ENCODE measurements around the gene ME1.
A peak's percentile ranks its signal among the peaks of the same experiment; 100 is the strongest.
"Not testable (repeated sequence)": the region's sequence is repeated elsewhere in the genome, so short reads cannot be mapped to it uniquely, and the experiment has no call there.

ME1 gene

DNA sequence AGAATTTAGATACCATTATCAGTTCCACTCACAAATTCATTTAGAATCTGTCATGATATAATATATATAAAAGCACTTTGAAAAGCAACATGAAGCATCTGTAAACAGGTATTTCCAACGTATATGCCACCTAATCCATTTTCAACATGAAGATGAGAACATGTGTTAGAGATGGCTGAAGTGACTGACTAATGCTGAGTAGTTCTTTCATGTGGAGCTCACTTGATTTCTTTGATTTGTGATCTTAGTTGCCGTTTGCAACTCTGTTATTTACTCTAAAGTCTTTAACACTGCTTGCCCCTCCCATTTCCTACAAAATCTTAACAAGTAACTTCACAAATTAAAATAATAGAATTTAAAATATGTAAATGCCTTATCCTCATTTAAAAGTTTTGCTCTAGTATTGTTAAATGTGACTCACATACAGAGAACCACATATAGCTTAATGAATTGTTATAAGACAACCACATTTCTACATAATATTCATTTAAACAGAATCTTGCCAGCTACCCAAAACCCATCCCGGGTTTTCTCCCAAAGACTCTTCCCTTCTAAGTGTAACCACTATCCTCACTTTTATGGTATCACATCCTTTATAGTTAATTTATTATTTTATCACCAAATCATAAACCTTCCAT is 78.3 kb downstream of the ME1 start:
- H3K9me2 ChIP-seq (replicated peaks; ENCODE audit: low read depth, low read length): no peaks in the 10 kb centered on the region
- no peaks in the 10 kb centered on the region for H3K9me3 ChIP-seq (ENCODE audit: insufficient read depth, low read depth, low read length)
- H4K20me1 ChIP-seq (ENCODE audit: insufficient read depth, low read length, poor library complexity, severe bottlenecking): no peaks in the 10 kb centered on the region
- no peak overlapping the region for H2AFZ ChIP-seq (ENCODE audit: low read length)
- H3K4me2 ChIP-seq (ENCODE audit: low read depth, low read length, poor library complexity, severe bottlenecking): no peak overlapping the region
- no peaks in the 10 kb centered on the region for H3K27me3 ChIP-seq (ENCODE audit: insufficient read depth, low read length, poor library complexity, severe bottlenecking)
- H3K4me3 ChIP-seq (ENCODE audit: low read length, poor library complexity, severe bottlenecking): no peak overlapping the region
- no peaks in the 10 kb centered on the region for H3K4me1 ChIP-seq (ENCODE audit: insufficient read depth, low read length, poor library complexity, severe bottlenecking)
- TF ChIP-seq, protein P1, sequence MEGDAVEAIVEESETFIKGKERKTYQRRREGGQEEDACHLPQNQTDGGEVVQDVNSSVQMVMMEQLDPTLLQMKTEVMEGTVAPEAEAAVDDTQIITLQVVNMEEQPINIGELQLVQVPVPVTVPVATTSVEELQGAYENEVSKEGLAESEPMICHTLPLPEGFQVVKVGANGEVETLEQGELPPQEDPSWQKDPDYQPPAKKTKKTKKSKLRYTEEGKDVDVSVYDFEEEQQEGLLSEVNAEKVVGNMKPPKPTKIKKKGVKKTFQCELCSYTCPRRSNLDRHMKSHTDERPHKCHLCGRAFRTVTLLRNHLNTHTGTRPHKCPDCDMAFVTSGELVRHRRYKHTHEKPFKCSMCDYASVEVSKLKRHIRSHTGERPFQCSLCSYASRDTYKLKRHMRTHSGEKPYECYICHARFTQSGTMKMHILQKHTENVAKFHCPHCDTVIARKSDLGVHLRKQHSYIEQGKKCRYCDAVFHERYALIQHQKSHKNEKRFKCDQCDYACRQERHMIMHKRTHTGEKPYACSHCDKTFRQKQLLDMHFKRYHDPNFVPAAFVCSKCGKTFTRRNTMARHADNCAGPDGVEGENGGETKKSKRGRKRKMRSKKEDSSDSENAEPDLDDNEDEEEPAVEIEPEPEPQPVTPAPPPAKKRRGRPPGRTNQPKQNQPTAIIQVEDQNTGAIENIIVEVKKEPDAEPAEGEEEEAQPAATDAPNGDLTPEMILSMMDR (conservative IDR thresholded peaks at IDR 0.05; ENCODE audit: low read length): no peak
- TF ChIP-seq EZH2phosphoT487 (IDR thresholded peaks at IDR 0.05; ENCODE audit: borderline replicate concordance): no peak
- H3F3A ChIP-seq (ENCODE audit: low read depth): no peaks in the 10 kb centered on the region
- H3K36me3 ChIP-seq (ENCODE audit: insufficient read depth, low read length): no peaks in the 10 kb centered on the region
- no peak overlapping the region for H3K9ac ChIP-seq (ENCODE audit: low read depth, low read length, poor library complexity, severe bottlenecking)
- H3K79me2 ChIP-seq (ENCODE audit: insufficient read depth, low read length): no peaks in the 10 kb centered on the region

DNA sequence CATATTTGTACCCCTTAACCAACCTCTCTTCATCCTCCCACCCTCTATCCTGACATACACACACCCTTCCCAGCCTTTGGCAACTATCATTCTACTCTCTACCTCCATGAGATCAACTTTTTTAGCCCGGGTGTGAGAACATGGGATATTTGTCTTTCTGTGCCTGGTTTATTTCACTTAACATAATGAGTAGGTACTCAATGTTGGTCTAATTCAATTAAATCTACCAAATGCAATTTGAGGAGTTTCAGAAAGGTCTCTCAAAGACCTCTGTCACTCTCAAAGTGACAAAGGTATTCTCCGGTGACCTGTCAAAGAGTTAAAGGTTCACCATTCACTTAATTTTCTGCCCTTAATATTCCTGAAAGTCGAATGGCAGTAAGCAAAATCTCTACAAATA is 87.7 kb downstream of the ME1 start:
- Histone ChIP-seq H4K20me1 (ENCODE audit: insufficient read depth, low read length, poor library complexity, severe bottlenecking) (no peaks in the 10 kb centered on the region), H3F3A (ENCODE audit: low read depth) (no peaks in the 10 kb centered on the region), H3K4me2 (ENCODE audit: low read depth, low read length, poor library complexity, severe bottlenecking) (no peak overlapping the region), H3K9me3 (ENCODE audit: insufficient read depth, low read depth, low read length) (no peaks in the 10 kb centered on the region), H3K4me1 (ENCODE audit: insufficient read depth, low read length, poor library complexity, severe bottlenecking) (no peaks in the 10 kb centered on the region), H3K9me2 (replicated peaks; ENCODE audit: low read depth, low read length) (no peaks in the 10 kb centered on the region), H3K27me3 (ENCODE audit: insufficient read depth, low read length, poor library complexity, severe bottlenecking) (no peaks in the 10 kb centered on the region), H3K4me3 (ENCODE audit: low read length, poor library complexity, severe bottlenecking) (no peak overlapping the region), H2AFZ (ENCODE audit: low read length) (no peak overlapping the region), H3K36me3 (ENCODE audit: insufficient read depth, low read length) (no peaks in the 10 kb centered on the region), H3K9ac (ENCODE audit: low read depth, low read length, poor library complexity, severe bottlenecking) (no peak overlapping the region), H3K79me2 (ENCODE audit: insufficient read depth, low read length) (no peaks in the 10 kb centered on the region)
- TF ChIP-seq EZH2phosphoT487 (IDR thresholded peaks at IDR 0.05; ENCODE audit: borderline replicate concordance): no peak
- TF ChIP-seq, protein P1 (conservative IDR thresholded peaks at IDR 0.05; ENCODE audit: low read length): no peak

DNA sequence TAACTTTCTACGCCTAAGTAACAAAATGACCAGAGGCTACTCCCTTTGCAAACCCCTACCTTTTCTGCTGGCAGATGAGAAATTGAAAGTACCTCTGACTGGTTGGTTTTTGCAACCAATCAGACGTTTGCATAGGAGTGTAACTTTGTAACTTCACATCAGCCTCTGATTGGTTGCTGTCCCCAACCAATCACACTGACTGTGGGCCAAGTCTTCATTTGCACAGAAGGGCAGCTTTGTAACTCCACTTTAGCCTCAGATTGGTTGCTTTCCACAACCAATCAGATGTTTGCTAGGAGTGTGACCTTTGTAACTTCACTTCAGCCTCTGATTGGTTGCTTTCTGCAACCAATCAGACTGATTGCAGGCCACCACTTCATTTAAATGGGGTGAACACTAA is 89.1 kb downstream of the ME1 start:
- H3K4me3 ChIP-seq (ENCODE audit: low read length, poor library complexity, severe bottlenecking): no peak overlapping the region
- no peak overlapping the region for H3K9ac ChIP-seq (ENCODE audit: low read depth, low read length, poor library complexity, severe bottlenecking)
- 0 out of 2 replicates have a peak overlapping the region, but pooled peaks have one; percentile 39 for H2AFZ ChIP-seq (ENCODE audit: low read length)
- H3K79me2 ChIP-seq (ENCODE audit: insufficient read depth, low read length): no peaks in the 10 kb centered on the region
- H3K27me3 ChIP-seq (ENCODE audit: insufficient read depth, low read length, poor library complexity, severe bottlenecking): no peaks in the 10 kb centered on the region
- no peaks in the 10 kb centered on the region for H3K9me2 ChIP-seq (replicated peaks; ENCODE audit: low read depth, low read length)
- TF ChIP-seq EZH2phosphoT487 (IDR thresholded peaks at IDR 0.05; ENCODE audit: borderline replicate concordance): no peak
- TF ChIP-seq, protein P1 (conservative IDR thresholded peaks at IDR 0.05; ENCODE audit: low read length): no peak
- no peaks in the 10 kb centered on the region for H4K20me1 ChIP-seq (ENCODE audit: insufficient read depth, low read length, poor library complexity, severe bottlenecking)
- no peaks in the 10 kb centered on the region for H3K4me1 ChIP-seq (ENCODE audit: insufficient read depth, low read length, poor library complexity, severe bottlenecking)
- no peaks in the 10 kb centered on the region for H3K9me3 ChIP-seq (ENCODE audit: insufficient read depth, low read depth, low read length)
- no peaks in the 10 kb centered on the region for H3K36me3 ChIP-seq (ENCODE audit: insufficient read depth, low read length)
- H3K4me2 ChIP-seq (ENCODE audit: low read depth, low read length, poor library complexity, severe bottlenecking): peak overlapping the region; percentile 40
- no peaks in the 10 kb centered on the region for H3F3A ChIP-seq (ENCODE audit: low read depth)

DNA sequence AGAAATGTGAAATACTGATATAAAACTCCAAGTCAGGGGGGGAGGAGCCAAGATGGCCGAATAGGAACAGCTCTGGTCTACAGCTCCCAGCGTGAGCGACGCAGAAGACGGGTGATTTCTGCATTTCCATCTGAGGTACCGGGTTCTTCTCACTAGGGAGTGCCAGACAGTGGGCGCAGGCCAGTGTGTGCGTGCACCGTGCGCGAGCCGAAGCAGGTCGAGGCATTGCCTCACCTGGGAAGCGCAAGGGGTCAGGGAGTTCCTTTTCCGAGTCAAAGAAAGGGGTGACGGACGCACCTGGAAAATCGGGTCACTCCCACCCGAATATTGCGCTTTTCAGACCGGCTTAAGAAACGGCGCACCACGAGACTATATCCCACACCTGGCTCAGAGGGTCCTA is 96.9 kb downstream of the ME1 start:
- H3K4me1 ChIP-seq (ENCODE audit: insufficient read depth, low read length, poor library complexity, severe bottlenecking); H3F3A ChIP-seq (ENCODE audit: low read depth); H3K9me3 ChIP-seq (ENCODE audit: insufficient read depth, low read depth, low read length): not testable (repeated sequence)

More for the DNA sequence above, 96.9 kb downstream of the ME1 start:
- H3K36me3 ChIP-seq (ENCODE audit: insufficient read depth, low read length); H3K79me2 ChIP-seq (ENCODE audit: insufficient read depth, low read length); H3K9me2 ChIP-seq (replicated peaks; ENCODE audit: low read depth, low read length); H4K20me1 ChIP-seq (ENCODE audit: insufficient read depth, low read length, poor library complexity, severe bottlenecking); H3K9ac ChIP-seq (ENCODE audit: low read depth, low read length, poor library complexity, severe bottlenecking); H3K4me2 ChIP-seq (ENCODE audit: low read depth, low read length, poor library complexity, severe bottlenecking); H2AFZ ChIP-seq (ENCODE audit: low read length); H3K4me3 ChIP-seq (ENCODE audit: low read length, poor library complexity, severe bottlenecking); H3K27me3 ChIP-seq (ENCODE audit: insufficient read depth, low read length, poor library complexity, severe bottlenecking): not testable (repeated sequence)
